ENCODE data around the gene NTRK1.

NTRK1 gene

GRCh38 chr1:156912861-156913808 lies 52.5 kb downstream of the NTRK1 start:
- peak; percentile 52 for DNase-seq (ENCODE audit: low read depth)
- TF ChIP-seq CTCF (IDR thresholded peaks at IDR 0.05; ENCODE audit: low read depth, low read length), result no peak
- no peak for TF ChIP-seq MYC (IDR thresholded peaks at IDR 0.05; ENCODE audit: low read depth, low read length)
- no peak for TF ChIP-seq MAX (IDR thresholded peaks at IDR 0.05; ENCODE audit: low read depth, low read length)
- no peak for TF ChIP-seq POLR2A (IDR thresholded peaks at IDR 0.05; ENCODE audit: extremely low read depth, insufficient read length)
- no peak overlapping the region for H3K4me3 ChIP-seq (ENCODE audit: low read depth, low read length)

GRCh38 chr1:156913809-156914387 lies 53.2 kb downstream of the NTRK1 start:
- H3K4me3 ChIP-seq (ENCODE audit: low read depth, low read length), result no peak overlapping the region
- DNase-seq (ENCODE audit: low read depth), result no peak
- TF ChIP-seq MYC (IDR thresholded peaks at IDR 0.05; ENCODE audit: low read depth, low read length) (no peak), MAX (IDR thresholded peaks at IDR 0.05; ENCODE audit: low read depth, low read length) (no peak), CTCF (IDR thresholded peaks at IDR 0.05; ENCODE audit: low read depth, low read length) (no peak), POLR2A (IDR thresholded peaks at IDR 0.05; ENCODE audit: extremely low read depth, insufficient read length) (no peak)

GRCh38 chr1:156914440-156914856 lies 53.8 kb downstream of the NTRK1 start:
- TF ChIP-seq MAX (IDR thresholded peaks at IDR 0.05; ENCODE audit: low read depth, low read length), result no peak
- TF ChIP-seq CTCF (IDR thresholded peaks at IDR 0.05; ENCODE audit: low read depth, low read length), result no peak
- no peak for TF ChIP-seq MYC (IDR thresholded peaks at IDR 0.05; ENCODE audit: low read depth, low read length)
- no peak for TF ChIP-seq POLR2A (IDR thresholded peaks at IDR 0.05; ENCODE audit: extremely low read depth, insufficient read length)
- no peak overlapping the region for H3K4me3 ChIP-seq (ENCODE audit: low read depth, low read length)
- DNase-seq (ENCODE audit: low read depth), result no peak

GRCh38 chr1:156920233-156921052 lies 59.8 kb downstream of the NTRK1 start, which contains the start of gene LRRC71:
Gene LRRC71, plus strand, starts transcription at chr1:156920632. Its CDS starts 172 bp downstream, at chr1:156920804.
- no peak within 1 kb of the TSS for H3K4me3 ChIP-seq (ENCODE audit: low read depth, low read length)
- DNase-seq (ENCODE audit: low read depth), result peak; percentile 63
- TF ChIP-seq CTCF (IDR thresholded peaks at IDR 0.05; ENCODE audit: low read depth, low read length) (peak; percentile 42), POLR2A (IDR thresholded peaks at IDR 0.05; ENCODE audit: extremely low read depth, insufficient read length) (no peak)

GRCh38 chr1:156921053-156921529 lies 60.4 kb downstream of the NTRK1 start:
- no peak for DNase-seq (ENCODE audit: low read depth)
- no peak for TF ChIP-seq CTCF (IDR thresholded peaks at IDR 0.05; ENCODE audit: low read depth, low read length)
- TF ChIP-seq MYC (IDR thresholded peaks at IDR 0.05; ENCODE audit: low read depth, low read length), result no peak
- H3K4me3 ChIP-seq (ENCODE audit: low read depth, low read length), result no peak overlapping the region
